Mesenchymal stem cell (in vitro differentiated cells and primary cell): ENCODE results near the gene PDE3B. TPM values are rescaled to one million over a fixed set of nuclear protein-coding genes. Genes with fewer than 3 reads are reported as not detected.

Experiments
- small RNA-seq: library from polyadenylated mRNA; stranded (forward); fragments of <200 nt; extraction: miRNeasy Mini kit (QIAGEN cat#:217004); gene quantifications from one replicate; pipeline ENCODE3, GENCODE V24; 2013; ENCODE audit warnings: low read depth

PDE3B gene

Small RNA genes lying within 50 kb of the gene (small RNA-seq; reads per million reads assigned to genes)
- gene CALCP: not detected
